HG02610 (cell line): ENCODE results near the gene CACNA1A.
"Not testable (repeated sequence)": the region's sequence is repeated elsewhere in the genome, so short reads cannot be mapped to it uniquely, and the experiment has no call there.

Experiments used
- ATAC-seq: cut with Tn5 transposase; IDR thresholded peaks from one replicate; pipeline ENCODE4 v1.9.1; 2021; ENCODE audit warnings: mild to moderate bottlenecking, moderate library complexity; ENCODE audit not compliant: unreplicated experiment

Gene CACNA1A

GRCh38 chr19:13366529-13367143 lies 139.6 kb downstream of the CACNA1A start:
- no peak for ATAC-seq

GRCh38 chr19:13363954-13364353 lies 142.3 kb downstream of the CACNA1A start:
- ATAC-seq: no peak

GRCh38 chr19:13363245-13363644 lies 143.0 kb downstream of the CACNA1A start:
- ATAC-seq: no peak

DNA sequence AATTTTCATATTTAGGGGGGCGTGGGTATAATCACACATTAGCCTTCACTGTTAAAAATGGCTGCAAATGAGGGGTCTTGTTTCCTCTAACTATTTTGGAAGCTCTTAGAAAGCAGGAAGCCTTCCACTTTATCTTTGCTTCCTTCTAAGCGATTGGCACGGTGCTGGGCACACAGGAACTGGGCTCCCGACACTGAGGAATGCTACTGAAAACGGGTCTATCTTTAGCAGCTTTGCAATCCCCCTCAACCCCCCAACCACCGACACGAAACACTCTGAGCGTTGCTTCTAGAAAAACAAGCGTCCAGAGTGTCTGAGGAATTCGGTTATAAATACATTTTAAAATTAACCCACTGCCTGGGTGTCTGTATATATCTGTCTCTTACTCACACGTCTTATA lies 143.6 kb downstream of the CACNA1A start:
- ATAC-seq: no peak

DNA sequence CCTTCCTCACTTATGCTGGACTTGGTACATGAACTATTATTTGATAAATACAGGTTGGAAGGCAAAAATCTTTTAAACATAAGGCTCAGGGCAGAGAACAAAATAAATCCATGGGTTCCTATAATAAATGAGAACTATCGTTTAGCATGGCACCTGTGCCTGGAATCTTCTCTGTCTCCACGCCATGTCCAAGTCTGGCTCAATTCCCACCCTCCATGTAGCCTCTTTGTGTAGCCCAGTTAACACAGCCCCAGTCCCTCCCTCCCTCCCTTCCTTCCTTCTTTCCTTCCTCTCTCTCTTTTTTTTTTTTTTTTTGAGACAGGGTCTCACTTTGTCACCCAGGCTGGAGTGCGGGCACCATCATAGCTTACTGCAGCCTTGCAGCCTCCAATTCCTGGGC lies 144.6 kb downstream of the CACNA1A start:
- ATAC-seq: not testable (repeated sequence)

DNA sequence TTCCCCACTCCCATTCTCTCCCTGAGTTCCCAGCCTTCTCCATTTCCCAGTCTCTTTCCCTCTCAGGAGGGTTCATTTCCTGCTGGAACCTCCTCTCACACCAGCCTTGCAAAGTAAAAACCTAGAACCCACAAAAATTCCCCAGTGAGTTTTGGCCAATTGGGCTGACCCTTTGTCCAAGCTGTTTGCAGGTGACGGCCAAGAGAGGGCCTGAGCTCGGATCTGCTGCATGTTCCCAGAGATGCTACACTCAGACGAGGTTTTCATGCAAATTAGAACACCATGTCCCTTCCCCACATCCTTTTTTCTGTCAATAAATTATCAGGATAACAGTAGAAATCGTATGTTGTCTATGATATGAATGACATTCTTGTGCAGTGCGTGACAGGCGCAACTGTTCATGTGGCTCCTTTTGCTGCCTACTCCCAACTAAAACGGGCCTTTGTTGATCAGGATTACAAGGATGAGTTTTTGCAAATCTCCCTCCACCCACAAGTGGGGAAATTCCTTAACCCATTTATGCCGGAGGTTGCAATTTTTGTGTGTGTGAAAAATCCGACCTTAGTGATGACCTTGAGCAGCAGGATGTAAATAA lies 149.5 kb downstream of the CACNA1A start:
- no peak for ATAC-seq

- no peak for ATAC-seq
These were observed 150.1 kb downstream of the CACNA1A start for GRCh38 chr19:13356185-13356584.

- no peak for ATAC-seq
These were observed 150.9 kb downstream of the CACNA1A start for GRCh38 chr19:13355356-13355755.

DNA sequence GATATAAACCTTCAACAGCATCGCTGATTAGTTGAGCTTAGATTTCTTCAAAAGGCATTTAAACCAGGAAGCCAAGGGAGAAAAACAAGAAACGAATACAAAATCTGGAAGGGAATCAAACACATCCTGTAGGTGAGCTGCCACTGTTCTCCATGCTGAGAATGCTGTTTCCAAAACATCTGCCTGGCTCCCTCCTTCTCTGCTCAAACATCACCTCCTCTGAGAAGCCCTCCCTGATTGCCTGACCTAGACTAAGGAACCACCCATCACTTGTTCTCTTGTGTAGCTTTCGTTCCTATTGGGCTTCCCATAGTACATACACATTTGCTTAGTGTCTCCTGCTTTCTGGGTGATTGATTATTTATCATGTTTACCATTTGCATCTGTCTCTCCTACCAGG lies 152.7 kb downstream of the CACNA1A start:
- no peak for ATAC-seq

DNA sequence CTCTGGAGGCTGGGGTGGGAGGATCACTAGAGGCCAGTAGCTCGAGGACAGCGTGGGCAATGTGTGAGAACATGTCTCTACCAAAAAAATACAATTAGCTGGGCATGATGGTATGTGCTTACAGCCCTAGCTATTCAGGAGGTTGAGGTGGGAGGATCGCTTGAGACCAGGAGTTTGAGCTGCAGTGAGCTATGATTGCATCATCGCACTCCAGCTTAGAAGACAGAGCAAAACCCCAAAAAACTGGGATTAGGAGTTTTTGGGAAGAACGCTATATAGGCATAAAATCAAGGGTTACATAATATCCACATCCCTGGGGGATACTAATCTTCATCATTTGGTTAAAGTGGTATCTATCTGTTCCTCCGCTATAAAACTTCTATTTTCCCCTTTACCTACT lies 155.5 kb downstream of the CACNA1A start:
- ATAC-seq: no peak

- no peak for ATAC-seq
These were observed 156.2 kb downstream of the CACNA1A start for GRCh38 chr19:13350072-13350471.

DNA sequence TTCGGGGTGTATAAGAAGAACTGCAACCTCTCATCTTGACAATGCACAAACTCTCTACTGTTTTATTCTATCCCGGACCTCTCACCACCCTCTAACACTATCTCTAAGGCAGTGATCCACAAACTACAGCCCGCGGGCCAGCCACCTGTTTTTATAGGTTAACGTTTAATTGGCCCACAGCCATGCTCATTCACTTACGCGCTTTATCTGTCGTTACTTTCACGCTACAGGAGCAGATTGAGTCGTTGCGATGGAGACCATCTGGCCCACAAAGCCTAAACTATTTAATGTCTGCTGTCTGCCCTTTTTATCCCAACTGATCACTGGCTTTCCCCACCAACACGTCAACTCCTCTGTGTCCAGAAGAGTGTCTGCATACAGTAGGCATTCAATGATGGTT lies 158.9 kb downstream of the CACNA1A start:
- no peak for ATAC-seq

- ATAC-seq: no peak
These were observed 162.8 kb downstream of the CACNA1A start for GRCh38 chr19:13343514-13343913.

- no peak for ATAC-seq
These were observed 163.6 kb downstream of the CACNA1A start for GRCh38 chr19:13342672-13343071.

DNA sequence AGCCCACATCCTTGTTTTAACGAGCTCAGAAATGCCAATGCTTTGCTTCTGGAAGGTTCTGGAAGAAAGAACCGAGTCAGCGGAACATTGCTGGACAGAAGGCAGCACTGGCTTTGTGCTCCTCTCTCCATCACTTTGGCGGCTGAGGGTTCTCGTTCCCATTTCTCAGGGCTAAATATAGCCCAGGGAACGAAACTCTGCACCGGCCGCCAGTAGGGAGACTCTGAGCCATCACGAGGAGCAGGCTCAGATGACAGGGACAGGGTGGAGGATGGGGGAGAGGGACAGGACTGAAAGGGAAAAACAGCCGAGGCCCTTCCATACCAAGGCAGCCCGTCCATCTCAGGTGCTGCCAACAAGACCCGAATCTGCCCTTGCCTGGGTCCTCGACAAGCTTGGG lies 166.4 kb downstream of the CACNA1A start:
- ATAC-seq: no peak

GRCh38 chr19:13337181-13337580 lies 169.1 kb downstream of the CACNA1A start:
- no peak for ATAC-seq

GRCh38 chr19:13334801-13335481 lies 171.3 kb downstream of the CACNA1A start:
- no peak for ATAC-seq

- ATAC-seq: no peak
These were observed 176.0 kb downstream of the CACNA1A start for GRCh38 chr19:13330285-13330684.

GRCh38 chr19:13329766-13330165 lies 176.5 kb downstream of the CACNA1A start:
- ATAC-seq: no peak

DNA sequence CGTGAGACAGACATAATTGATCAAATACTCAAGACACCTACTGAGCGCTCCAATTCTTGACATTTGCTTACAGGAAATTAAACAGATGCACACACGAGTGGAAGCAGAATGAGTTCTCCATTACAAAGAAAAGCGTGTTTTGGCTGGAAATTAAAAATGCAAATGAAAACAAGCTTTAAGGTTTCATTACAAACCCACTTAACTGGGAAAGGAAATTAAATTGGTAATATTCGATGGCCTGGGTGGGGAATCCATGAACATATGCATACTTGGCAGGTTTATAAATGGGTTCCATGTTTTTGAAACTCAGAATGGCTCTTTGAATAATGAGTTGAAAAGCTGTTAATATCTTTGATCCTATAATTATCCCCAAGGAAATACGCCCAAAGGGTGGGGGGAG lies 178.0 kb downstream of the CACNA1A start:
- ATAC-seq: no peak

DNA sequence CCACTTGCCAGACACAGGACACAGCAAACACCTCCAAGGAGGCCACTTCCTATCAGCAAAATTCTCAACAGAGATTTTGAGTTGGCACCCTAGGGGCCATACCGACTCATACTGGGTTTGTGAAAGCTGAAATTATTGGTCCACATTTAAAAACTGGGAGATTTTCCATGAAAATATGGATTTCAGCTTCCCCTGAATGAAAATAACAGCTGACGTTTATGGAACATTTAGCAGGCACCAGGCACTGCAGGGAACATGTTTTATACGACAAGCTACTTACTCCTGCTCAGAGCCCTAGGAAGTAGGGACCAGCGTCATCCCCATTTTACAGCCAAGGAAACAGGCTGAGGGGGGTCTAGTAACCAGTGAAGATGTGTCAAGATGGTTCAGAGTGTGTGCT lies 186.8 kb downstream of the CACNA1A start:
- no peak for ATAC-seq

DNA sequence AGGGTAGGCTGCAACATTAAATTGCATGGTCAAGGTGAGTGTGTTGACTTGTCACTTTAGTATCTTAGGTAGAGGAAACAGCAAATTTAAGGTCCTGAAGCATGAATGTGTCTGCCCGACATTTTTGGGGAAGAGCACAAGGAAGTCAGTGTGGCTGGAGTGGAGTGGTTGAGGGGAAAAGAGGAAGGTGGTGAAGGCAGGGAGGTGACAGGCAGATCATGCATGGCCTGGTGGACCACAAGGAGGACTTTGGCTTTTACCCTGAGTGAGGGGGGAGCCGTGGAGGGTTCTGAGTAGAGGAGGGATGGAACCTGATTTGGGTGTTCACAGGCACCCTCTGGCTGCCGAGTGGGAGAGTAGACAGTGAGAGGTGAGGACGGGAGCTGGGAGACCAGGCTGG lies 188.1 kb downstream of the CACNA1A start:
- ATAC-seq: no peak
